CD14-positive monocyte (primary cell): ENCODE measurements around the gene NUP153. TPM values are rescaled to one million over a fixed set of nuclear protein-coding genes. Genes with fewer than 3 reads are reported as not detected.

Source experiments
- DNase-seq, 3 donors: peaks; one replicate each; pipeline ENCODE4 v3.0.0-alpha.2; 2011 to 2022
- H2AFZ ChIP-seq: 2 replicates; pipeline ENCODE4 v1.6.0; 2012; ENCODE audit warnings: mild to moderate bottlenecking, low read depth, low read length, inconsistent platforms; ENCODE audit not compliant: insufficient read depth, poor library complexity, severe bottlenecking
- H3K27ac ChIP-seq, 2 donors: 1 replicate in 1 of 2; 2 replicates in 1 of 2; pipeline ENCODE4 v1.5.1; 2012 to 2013; ENCODE audit warnings: low read length in 2 of 2, control low read depth in 1 of 2, inconsistent platforms in 1 of 2, low read depth in 1 of 2, mild to moderate bottlenecking in 1 of 2
- H3K27me3 ChIP-seq, 2 donors: one replicate each; pipeline versions ENCODE4 v1.6.0 to v1.6.1; 2011 to 2013; ENCODE audit warnings: low read length in 2 of 2; ENCODE audit not compliant: control insufficient read depth in 2 of 2, insufficient read depth in 2 of 2
- H3K36me3 ChIP-seq, 2 donors: replicated peaks in 1 of 2; 1 replicate in 1 of 2; 2 replicates in 1 of 2; pipeline versions ENCODE4 v1.5.1 to v1.6.1; 2012 to 2013; ENCODE audit warnings: low read length in 2 of 2, control low read depth in 1 of 2, inconsistent platforms in 1 of 2, mild to moderate bottlenecking in 1 of 2; ENCODE audit not compliant: insufficient read depth in 2 of 2, control insufficient read depth in 1 of 2
- H3K4me1 ChIP-seq, 2 donors: 1 replicate in 1 of 2; 2 replicates in 1 of 2; pipeline versions ENCODE4 v1.5.1 to v1.6.1; 2012 to 2013; ENCODE audit warnings: low read length in 2 of 2, control low read depth in 1 of 2, inconsistent platforms in 1 of 2, mild to moderate bottlenecking in 1 of 2, moderate library complexity in 1 of 2; ENCODE audit not compliant: insufficient read depth in 2 of 2, control insufficient read depth in 1 of 2
- H3K4me2 ChIP-seq: replicated peaks from 2 replicates; pipeline ENCODE3; 2012; ENCODE audit warnings: low read length, moderate library complexity, mild to moderate bottlenecking; ENCODE audit not compliant: poor library complexity, severe bottlenecking; ENCODE audit errors: extremely low read depth
- H3K4me3 ChIP-seq, 3 experiments: fragments of 200-600 bp in 1 of 3; sonication (generic) in 1 of 3; replicated peaks in 1 of 3; 1 replicate in 2 of 3; 2 replicates in 1 of 3; pipeline ENCODE4 v1.5.1; 2011 to 2013; ENCODE audit warnings: low read length in 3 of 3, mild to moderate bottlenecking in 3 of 3, control low read depth in 2 of 3, low read depth in 2 of 3, inconsistent platforms in 1 of 3, moderate library complexity in 1 of 3
- H3K79me2 ChIP-seq: 2 replicates; pipeline ENCODE4 v1.6.0; 2012; ENCODE audit warnings: mild to moderate bottlenecking, control low read depth, inconsistent platforms, low read length, moderate library complexity; ENCODE audit not compliant: insufficient read depth
- H3K9ac ChIP-seq: 2 replicates; pipeline ENCODE4 v1.6.0; 2017; ENCODE audit warnings: low read length, mild to moderate bottlenecking; ENCODE audit not compliant: insufficient read depth, poor library complexity, severe bottlenecking
- H3K9me3 ChIP-seq, 2 donors: replicated peaks in 1 of 2; 1 replicate in 1 of 2; 2 replicates in 1 of 2; pipeline versions ENCODE4 v1.5.1 to v1.6.1; 2012 to 2013; ENCODE audit warnings: low read length in 2 of 2, control low read depth in 1 of 2; ENCODE audit not compliant: control insufficient read depth in 1 of 2, insufficient read depth in 1 of 2
- H4K20me1 ChIP-seq: 2 replicates; pipeline ENCODE4 v1.6.0; 2012; ENCODE audit warnings: mild to moderate bottlenecking, low read length, control low read depth, moderate library complexity; ENCODE audit not compliant: insufficient read depth
- H3K27ac Mint-ChIP-seq, 7 donors: one replicate each; pipeline ENCODE4 v1.8.0; 2020; ENCODE audit warnings: mild to moderate bottlenecking in 7 of 7, mixed read lengths in 7 of 7, moderate library complexity in 6 of 7, inconsistent platforms in 2 of 7
- H3K27me3 Mint-ChIP-seq, 3 donors: one replicate each; pipeline ENCODE4 v1.8.0; 2021 to 2022; ENCODE audit warnings: low read depth in 3 of 3, mild to moderate bottlenecking in 3 of 3, mixed read lengths in 3 of 3, moderate library complexity in 3 of 3, inconsistent platforms in 1 of 3
- H3K36me3 Mint-ChIP-seq, 2 donors: one replicate each; pipeline ENCODE4 v1.8.0; 2020; ENCODE audit warnings: mixed read lengths in 2 of 2, inconsistent platforms in 1 of 2, mild to moderate bottlenecking in 1 of 2
- H3K4me1 Mint-ChIP-seq: one replicate; pipeline ENCODE4 v1.8.0; 2020; ENCODE audit warnings: mild to moderate bottlenecking, mixed read lengths
- H3K4me3 Mint-ChIP-seq, 2 donors: one replicate each; pipeline ENCODE4 v1.8.0; 2020; ENCODE audit warnings: mild to moderate bottlenecking in 2 of 2, mixed read lengths in 2 of 2, moderate library complexity in 1 of 2
- H3K9me3 Mint-ChIP-seq, 7 donors: one replicate each; pipeline ENCODE4 v1.8.0; 2020 to 2022; ENCODE audit warnings: mixed read lengths in 7 of 7, mild to moderate bottlenecking in 6 of 7, moderate library complexity in 6 of 7, inconsistent platforms in 2 of 7
- WGBS: methylation state at CpG from one replicate; pipeline ENCODE4 v1.1.5; 2013; ENCODE audit warnings: missing lambda C conversion rate; ENCODE audit not compliant: insufficient coverage; 5-methylcytosine and 5-hydroxymethylcytosine counted together
- intact Hi-C, 2 donors: fragments of 100-400 bp; cut with micrococcal nuclease; formaldehyde crosslinking; loops; one replicate each; pipeline versions ENCODE4 v1.15.0 to v1.15.1; 2023
- polyA plus RNA-seq, 3 donors: library from polyadenylated mRNA; depleted of rRNA in 1 of 3; unstranded in 2 of 3; stranded (reverse) in 1 of 3; fragments of 300-500 nt in 2 of 3; fragments of >200 nt in 1 of 3; fragmentation: Illumina TruSeq in 2 of 3; gene quantifications; 1 replicate in 2 of 3; 2 replicates in 1 of 3; pipeline ENCODE4 v1.2.3, GENCODE V29; 2012 to 2021
- TF ChIP-seq, protein P1 (sequence below): fragments of 200-600 bp; IDR thresholded peaks from one replicate; pipeline ENCODE4 v1.8.0; 2022; ENCODE audit warnings: antibody characterized with exemption, mild to moderate bottlenecking

NUP153 gene
- polyA plus RNA-seq, 3 donors = 0.99 to 13.8 (median 2.3) TPM

DNA sequence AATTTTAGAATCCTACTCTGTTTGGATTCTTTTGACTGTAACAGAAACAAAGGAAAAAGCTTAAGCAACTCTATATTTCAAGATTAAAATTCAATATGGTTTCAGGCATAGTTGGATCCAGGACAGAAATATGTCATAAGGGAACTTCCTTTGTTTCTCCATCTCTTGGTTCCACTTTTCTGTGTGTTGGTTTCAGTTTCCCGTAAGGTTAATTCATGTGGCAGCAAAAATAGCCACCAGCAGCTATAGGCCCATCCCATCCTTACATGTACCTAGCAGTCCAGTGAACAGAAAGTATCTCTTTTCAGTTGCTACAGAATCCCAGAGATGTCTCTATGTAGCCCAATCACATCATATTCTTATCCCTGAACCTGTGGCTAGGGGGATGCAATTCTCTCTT is 115.4 kb downstream of the NUP153 start:
- peaks cover 17 to 23% of the 10 kb centered on the region in 2 donors for H3K4me1 ChIP-seq
- H3K36me3 Mint-ChIP-seq = no peaks in the 10 kb centered on the region
- peaks cover 0 to 4% (median 0%) of the 10 kb centered on the region in 3 donors for H3K27me3 Mint-ChIP-seq
- H3K4me3 ChIP-seq = peak overlapping the region in 1 of 3 experiments; percentile 30
- H3K27ac Mint-ChIP-seq = peak overlapping the region; percentile 88 to 97 (median 92)
- H3K4me1 Mint-ChIP-seq = peaks cover 20% of the 10 kb centered on the region
- H3K27ac ChIP-seq = peak overlapping the region; percentile 49 to 91
- peak overlapping the region; percentile 42 for H3K4me2 ChIP-seq
- H3K79me2 ChIP-seq = no peaks in the 10 kb centered on the region
- H3K9ac ChIP-seq = peak overlapping the region; percentile 23
- no peaks in the 10 kb centered on the region for H3K36me3 ChIP-seq
- H3K4me3 Mint-ChIP-seq = no peak overlapping the region
- H3K9me3 Mint-ChIP-seq = peaks cover 0 to 4% (median 0%) of the 10 kb centered on the region in 7 donors
- intact Hi-C loops = no loop called here
- DNase-seq = peak; percentile 80 to 90 (median 87)
- no peaks in the 10 kb centered on the region for H4K20me1 ChIP-seq
- WGBS = no CpG with 5 or more reads among the region's 1 CpG
- no peaks in the 10 kb centered on the region for H3K27me3 ChIP-seq
- peak overlapping the region; percentile 9 for H2AFZ ChIP-seq
- no peaks in the 10 kb centered on the region for H3K9me3 ChIP-seq
- TF ChIP-seq, protein P1, sequence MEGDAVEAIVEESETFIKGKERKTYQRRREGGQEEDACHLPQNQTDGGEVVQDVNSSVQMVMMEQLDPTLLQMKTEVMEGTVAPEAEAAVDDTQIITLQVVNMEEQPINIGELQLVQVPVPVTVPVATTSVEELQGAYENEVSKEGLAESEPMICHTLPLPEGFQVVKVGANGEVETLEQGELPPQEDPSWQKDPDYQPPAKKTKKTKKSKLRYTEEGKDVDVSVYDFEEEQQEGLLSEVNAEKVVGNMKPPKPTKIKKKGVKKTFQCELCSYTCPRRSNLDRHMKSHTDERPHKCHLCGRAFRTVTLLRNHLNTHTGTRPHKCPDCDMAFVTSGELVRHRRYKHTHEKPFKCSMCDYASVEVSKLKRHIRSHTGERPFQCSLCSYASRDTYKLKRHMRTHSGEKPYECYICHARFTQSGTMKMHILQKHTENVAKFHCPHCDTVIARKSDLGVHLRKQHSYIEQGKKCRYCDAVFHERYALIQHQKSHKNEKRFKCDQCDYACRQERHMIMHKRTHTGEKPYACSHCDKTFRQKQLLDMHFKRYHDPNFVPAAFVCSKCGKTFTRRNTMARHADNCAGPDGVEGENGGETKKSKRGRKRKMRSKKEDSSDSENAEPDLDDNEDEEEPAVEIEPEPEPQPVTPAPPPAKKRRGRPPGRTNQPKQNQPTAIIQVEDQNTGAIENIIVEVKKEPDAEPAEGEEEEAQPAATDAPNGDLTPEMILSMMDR = no peak

DNA sequence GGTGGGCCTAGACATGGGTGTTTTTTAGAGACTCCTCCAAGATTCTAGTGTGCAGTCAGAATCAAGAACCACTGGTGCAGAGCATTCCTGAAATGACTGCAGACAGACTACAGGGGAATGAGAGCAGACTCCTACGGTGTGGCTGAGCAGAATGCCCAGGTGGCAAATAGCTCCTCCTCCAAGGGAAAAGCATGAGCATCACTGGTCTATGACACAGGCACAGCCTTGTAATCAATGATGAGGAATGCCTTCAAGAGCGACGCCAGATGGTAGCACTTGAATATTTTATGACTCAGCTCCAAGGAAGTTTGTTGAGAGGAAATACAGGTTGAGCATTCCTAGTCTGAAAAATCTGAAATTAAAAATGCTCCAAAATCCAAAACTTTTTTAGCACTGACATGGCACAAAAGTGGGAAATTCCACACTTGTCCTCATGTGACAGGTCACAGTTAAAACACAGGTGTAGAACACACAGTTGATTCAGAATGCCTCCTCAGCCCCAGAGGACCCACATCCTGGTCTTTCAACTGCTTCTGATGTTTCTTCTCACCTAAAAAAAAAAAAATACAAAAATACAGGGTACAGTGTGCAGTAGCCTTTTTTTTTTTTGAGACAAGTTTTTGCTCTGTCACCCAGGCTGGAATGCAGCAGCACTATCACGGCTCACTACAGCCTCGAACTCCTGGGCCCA is 117.2 kb downstream of the NUP153 start:
- H4K20me1 ChIP-seq = no peaks in the 10 kb centered on the region
- no peak overlapping the region for H3K4me2 ChIP-seq
- H3K4me3 Mint-ChIP-seq = no peak overlapping the region
- H3K36me3 Mint-ChIP-seq = no peaks in the 10 kb centered on the region
- H2AFZ ChIP-seq = no peak overlapping the region
- H3K27ac Mint-ChIP-seq = peak overlapping the region in 4 of 7 donors; percentile 8 to 63 (median 48)
- TF ChIP-seq, protein P1 = no peak
- H3K4me3 ChIP-seq = no peak overlapping the region
- H3K27me3 Mint-ChIP-seq = peaks cover 0 to 4% (median 0%) of the 10 kb centered on the region in 3 donors
- 88% methylated on average over 1 of the region's 5 CpGs for WGBS
- peaks cover 26% of the 10 kb centered on the region for H3K4me1 Mint-ChIP-seq
- no peaks in the 10 kb centered on the region for H3K9me3 ChIP-seq
- H3K27ac ChIP-seq = no peak overlapping the region
- DNase-seq = peak in 1 of 3 donors; percentile 39
- H3K4me1 ChIP-seq = peaks cover 24 to 32% of the 10 kb centered on the region in 2 donors
- peaks cover 0 to 4% (median 0%) of the 10 kb centered on the region in 7 donors for H3K9me3 Mint-ChIP-seq
- H3K9ac ChIP-seq = no peak overlapping the region
- no peaks in the 10 kb centered on the region for H3K79me2 ChIP-seq
- H3K27me3 ChIP-seq = no peaks in the 10 kb centered on the region
- no peaks in the 10 kb centered on the region for H3K36me3 ChIP-seq
- intact Hi-C loops = no loop called here
